Measurements from ENCODE around the gene DPF3.

The DPF3 gene

DNA sequence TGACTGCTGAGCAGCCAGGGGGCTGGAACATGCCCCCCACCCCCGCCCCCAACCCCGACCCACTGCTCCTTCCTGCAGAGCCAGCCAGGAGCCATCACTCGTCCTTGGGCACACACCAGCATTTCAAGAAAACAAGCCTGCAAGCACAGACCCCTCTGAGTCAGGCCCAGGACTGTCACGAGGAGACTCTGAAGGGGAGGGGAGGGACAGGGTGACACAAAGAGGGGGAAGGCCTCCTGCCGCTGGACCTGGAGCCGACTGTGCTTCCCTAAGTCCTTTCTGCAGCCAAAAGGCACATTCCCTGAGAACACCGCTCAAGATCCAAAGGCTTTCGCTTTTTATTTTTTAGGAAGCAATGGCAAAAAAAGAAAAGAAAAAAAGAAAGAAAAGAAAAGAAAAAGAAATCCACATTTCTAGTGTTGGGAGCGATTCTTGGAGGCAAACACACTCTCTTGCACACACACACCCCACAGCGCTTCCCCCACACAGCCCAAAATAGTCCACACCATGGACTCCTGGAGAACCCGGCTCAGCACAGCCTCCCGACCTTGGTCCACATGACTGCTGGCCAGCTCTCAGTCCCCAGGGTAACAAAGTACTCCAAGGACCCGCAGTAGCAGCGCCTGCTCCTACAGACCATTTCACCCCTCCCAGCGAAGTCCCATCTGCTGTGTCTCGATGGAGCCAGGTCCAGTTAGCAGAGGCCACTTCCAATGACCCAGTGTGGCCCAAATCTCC lies 101.7 kb downstream of the DPF3 start:
- DNase-seq: no peak

- no peak for DNase-seq
Observed at GRCh38 chr14:72790887-72791566, 102.9 kb downstream of the DPF3 start.

DNA sequence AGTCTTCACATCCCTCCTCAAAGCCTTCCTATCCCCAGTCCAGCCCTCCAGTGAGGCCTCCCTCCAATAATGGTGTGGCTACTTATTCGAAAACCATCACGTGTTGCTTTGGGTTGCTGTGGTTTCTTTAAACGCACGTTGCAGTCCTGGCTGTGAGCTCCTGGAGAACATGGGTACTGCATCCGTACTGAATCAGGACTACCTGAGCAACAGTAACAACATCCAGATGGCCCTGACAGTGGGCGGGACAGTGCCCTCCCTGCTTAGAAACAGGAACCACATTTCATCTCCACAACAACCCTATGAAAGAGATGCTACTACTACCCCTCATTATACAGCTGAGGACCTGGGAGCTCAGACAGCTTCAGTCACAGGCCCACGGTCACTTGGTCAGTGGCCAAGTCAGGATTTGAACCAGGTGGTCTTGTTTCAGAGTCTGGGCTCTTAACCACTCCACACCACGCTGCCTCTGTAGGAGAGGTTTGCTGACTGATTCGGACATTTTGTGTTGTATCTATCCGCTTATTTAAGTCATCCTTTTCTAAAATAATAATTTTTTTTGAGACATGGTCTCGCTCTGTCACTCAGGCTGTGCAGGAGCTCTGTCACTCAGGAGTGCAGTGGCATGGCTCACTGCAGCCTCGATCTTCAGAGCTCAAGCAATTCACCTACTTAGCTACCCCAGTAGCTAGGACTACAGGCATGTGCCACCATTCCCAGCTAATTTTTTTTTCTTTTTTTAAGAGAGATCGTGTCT lies 104.8 kb downstream of the DPF3 start:
- DNase-seq: no peak

- no peak for DNase-seq
Observed at GRCh38 chr14:72788255-72788654, 105.6 kb downstream of the DPF3 start.

- DNase-seq: no peak
Observed at GRCh38 chr14:72787841-72788240, 106.1 kb downstream of the DPF3 start.

DNA sequence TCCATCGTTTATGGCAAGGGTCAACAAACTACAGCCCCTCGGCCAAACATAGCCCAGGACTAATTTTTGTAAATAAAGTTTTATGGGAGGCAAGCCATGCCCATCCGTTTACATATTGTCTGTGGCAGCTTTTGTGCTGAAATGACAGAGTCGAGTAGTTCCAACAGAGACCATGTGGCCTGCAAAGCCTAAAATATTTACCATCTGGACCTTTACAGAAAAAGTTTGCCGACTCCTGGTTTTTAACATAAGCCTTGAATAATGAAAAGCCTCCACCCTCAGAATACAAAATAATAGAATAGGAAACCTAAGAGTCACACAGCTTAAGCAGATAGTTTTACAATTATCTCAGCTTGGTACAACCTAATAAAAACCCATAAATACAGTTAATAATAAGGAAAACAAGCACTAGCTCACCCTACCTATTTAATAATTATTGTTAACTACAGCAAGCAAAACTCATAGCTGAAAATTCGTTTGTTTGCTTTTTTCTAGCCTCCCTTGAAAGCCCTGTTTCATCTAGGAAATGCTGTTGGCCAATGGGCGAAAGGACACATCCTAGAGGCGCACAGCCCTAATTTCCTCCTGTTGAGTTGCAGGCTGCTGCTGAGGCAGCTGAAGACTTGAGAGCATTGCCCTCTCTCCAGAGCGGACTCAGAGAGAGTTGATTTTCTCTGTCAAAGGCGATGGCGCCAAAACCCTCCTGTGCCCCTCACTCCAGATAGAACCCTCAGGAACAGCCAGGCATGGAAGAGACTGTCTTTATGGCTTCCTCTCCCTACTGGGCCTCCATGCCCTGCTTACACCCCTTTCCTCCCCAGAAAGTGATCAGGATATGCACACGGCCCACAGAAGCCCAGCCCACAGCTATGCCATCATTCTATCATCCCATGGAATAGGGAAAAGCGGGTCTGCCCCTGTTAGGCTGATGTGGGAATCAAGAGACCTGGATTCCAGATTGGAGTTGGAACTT lies 107.2 kb downstream of the DPF3 start:
- DNase-seq: no peak

DNA sequence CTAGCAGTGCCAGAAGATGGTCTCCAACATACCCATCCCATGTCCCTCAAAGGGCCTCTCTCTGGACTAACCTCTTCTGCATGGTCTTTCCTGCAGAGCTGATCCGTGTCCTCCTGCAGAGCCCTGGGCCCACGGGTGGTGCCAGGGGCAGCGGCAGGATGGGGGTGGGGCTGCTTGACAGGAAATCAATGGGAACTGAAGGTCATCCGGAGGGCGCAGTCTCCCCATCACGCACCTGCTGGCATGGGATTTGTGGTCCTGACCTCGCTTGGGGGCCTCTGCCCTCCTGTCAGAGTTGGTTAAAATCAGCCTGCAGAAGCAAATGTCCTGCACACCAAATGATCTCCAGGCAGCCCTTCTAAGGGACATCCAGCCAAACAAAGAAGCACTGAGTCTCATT lies 110.2 kb downstream of the DPF3 start:
- no peak for DNase-seq

DNA sequence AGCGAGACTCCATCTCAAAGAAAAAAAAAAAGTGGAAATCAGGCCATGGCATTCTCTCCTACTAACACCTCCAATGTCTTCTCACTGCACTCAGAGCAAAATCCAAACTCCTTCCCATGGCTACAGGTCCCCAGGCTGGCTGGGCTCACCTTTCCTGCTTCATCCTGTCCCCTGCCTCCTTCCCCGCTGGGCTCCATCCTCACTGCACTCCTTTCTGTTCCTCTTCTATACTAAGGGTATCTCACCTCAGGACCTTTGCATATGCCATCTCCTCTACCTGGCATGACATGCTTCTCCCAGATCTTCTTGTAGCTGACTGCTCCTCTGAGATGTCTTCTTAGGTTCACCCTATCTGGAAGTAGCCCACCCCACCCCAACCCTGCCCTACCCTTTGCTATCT lies 111.1 kb downstream of the DPF3 start:
- DNase-seq: no peak

DNA sequence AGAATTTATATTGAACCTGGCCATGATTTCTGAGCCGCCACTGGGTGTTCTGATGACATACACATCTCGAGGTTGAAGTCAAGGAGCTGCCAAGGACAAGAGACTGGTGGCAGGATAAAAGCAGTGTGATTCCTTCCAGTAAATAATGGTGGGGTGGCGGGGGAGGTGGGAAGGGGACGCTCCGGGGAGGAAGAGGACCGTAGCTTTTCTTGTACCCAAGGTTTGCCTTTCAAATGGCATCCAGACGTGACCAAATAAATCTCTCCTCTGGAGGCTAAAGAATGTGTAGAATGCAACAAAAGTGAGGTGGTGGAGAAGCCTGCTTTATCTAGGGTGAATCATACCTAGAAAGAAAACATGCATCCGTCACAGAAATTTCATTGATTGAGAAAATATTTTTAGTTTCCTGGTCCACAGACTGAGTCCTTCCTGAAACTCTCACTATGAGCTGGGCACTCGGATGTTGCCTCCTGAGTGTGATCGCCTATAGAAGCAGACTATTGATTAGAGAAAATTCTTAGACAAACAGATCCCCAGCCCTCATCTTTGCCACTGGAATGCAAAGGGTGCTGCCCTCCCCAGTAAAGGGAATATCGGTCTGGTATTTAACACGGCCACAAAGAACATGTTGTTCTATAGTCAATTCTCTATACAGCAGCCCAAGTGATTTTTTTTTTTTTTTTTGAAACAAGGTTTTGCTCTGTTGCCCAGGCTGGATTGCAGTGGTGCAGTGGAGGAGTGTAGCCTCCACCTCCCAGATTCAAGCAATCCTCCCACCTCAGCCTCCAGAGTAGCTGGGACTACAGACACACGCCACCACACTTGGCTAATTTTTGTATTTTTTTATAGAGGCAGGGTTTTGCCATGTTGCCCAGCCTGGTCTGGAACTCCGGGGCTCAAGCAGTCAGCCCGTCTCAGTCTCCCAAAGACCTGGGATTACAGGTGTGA lies 112.1 kb downstream of the DPF3 start:
- DNase-seq: no peak

DNA sequence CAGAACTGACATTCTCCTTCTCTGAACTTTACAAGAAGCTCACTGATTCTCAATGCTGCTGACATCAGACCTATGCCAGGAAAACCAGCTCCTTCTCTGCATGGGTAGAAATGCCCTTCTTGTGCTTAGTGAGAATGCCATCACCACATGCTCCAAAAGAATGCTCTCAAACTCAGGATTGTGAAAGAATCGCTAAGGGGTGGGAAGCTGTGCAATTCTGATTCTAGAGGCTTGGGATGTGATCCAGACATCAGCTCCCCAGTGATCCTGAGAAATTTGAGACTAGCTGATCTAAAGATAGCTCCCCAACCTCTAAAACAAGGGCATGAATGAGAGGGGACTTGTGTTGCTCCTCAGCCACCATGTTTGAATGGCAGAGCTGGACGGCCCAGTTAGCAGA lies 113.2 kb downstream of the DPF3 start:
- no peak for DNase-seq

- no peak for DNase-seq
Observed at GRCh38 chr14:72779679-72780078, 114.2 kb downstream of the DPF3 start.

GRCh38 chr14:72777636-72778035 lies 116.3 kb downstream of the DPF3 start:
- no peak for DNase-seq

DNA sequence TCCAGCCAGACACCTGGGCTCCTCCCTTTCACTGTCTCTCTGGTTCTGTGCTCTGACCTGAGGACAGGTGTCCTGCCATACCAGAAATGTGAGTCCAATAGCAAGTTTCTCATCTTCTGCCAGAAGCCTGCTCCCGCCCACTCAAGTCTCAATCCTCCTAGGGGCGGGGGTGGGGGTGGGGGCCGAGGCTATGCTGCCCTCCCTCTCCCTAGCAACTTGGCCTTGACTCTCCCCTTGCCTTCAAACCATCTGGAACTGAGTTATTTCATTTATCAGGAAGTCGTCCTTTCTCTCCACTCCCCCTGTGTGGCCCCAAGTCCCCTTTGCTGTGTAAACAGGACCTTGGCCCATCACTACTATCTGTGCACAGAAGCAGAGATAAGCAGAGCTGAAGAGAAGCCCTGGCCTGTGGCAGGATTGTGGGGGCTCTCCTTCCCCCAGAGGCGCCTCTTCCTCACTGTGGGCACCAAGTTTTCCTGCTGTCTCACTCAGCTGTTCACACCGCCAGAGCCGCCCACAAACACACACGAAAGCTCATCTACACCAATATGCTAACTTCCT lies 117.1 kb downstream of the DPF3 start:
- DNase-seq: no peak

- DNase-seq: no peak
Observed at GRCh38 chr14:72775923-72776554, 117.9 kb downstream of the DPF3 start.

DNA sequence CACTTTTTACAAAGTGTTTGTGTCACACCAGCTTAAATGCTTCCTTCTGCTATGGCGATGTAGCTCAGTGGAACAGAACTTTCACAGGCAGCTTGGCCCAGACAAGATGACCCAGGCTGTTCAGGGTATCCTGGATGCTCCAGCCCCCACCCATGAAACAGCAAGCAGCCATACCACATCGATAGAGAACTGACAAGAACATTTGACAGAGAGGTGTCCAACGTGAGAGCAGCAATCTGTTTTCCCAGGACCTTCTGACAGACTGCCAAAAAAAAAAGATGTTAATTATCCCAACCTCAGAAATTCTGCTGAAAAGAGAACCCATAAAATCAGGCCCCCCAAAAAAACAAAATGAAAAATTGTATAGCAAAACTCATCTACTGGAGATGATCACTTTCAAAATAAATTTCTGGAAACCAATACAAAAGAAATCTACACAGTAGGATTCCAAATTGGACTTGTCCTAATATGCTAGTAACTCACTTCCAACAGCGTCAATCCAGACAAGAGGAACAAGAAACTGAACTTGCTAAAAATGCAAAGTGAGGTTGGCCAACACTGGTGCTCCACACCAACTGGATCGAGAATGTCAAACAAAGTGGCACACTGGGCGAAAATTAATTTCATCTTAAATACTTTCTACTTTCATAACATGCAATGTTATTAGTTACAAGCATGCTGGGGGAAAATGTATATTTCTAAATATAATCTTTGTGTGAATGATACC lies 118.8 kb downstream of the DPF3 start:
- no peak for DNase-seq

DNA sequence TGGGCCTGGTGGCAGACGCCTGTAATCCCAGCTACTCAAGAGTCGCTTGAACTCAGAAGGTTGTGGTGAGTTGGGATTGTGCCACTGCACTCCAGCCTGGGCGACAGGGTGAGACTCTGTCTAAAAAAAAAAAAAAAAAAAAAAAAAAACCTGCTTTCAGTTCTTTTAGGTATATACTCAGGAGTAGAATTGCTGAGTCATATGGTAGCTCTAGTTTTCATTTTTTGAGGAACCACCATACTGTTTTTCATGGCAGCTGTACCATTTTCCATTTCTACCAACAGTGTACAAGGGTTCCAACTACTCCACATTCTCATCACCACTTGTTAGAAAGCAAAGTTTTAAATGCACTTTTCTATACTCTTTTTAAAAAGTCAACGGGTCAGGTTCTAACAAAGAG lies 119.8 kb downstream of the DPF3 start:
- DNase-seq: no peak

DNA sequence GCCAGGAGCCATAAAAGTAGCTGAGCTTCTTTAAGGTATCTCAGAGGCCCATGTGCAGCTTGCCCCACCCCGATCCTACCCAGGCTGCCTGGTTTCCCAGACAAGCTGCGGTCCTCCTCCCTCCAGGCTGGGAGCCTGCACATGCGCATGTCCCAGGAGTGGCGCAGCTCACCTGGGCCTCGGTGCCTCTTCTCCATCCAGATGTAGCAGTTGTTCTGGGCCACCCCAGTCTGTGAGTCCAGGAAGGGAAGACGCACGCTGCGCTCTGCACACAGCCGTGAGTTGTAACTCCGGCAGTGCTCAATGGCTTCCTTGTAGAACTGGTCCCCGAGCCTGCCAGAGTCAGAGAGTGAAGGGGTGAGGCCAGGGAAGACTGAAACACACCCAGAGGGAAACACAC lies 122.3 kb downstream of the DPF3 start:
- no peak for DNase-seq

DNA sequence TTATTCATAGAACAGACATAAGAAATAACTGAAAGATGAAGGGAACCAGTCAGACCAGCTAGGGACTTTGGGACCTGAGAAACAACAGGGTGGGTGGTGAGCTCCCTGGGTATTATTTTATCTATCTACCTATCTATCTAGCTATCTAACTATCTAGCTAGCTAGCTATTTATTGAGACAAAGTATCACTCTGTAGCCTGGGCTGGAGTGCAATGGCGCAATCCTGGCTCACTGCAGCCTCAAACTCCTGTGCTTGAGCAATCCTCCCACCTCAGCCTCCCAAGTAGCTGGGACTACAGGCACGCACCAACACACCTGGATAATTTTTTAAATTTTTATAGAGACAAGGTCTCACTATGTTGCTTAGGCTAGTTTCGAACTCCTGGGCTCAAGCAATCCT lies 127.6 kb downstream of the DPF3 start:
- no peak for DNase-seq

DNA sequence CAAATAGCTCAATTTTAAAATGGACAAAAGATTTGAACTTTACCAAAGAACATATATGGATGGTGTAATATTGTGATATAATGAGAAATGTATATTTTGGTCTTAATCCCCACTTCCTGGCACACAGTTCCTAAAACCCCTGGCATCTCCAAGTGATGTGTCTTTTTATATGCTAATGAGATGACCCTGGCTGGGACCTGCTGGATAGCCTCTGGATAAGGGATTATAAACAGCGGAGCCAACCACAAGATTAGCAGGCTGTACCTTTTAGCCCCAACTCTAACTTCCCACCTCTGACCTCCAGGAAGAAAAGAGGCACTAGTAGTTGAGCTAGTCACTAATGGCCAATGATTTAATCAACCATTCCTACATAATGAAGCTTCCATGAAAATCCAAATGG lies 130.0 kb downstream of the DPF3 start:
- no peak for DNase-seq

DNA sequence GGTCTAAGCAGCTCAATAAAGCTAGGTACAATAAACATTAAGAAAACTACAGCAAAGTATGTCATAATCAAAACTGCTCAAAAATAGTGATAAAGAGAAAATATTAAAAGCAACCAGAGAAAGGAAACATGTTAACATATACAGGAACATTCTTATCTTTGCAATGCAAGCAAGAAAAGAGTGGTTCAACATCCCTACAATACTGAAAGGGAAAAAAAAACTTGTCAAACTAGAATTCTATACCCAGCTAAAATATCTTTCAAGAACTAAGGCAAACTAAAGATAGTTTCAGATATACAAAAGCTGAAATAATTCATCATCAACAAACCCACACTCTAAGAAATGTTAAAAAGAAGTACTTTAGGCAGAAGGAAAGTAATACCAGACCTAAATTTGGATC lies 134.2 kb downstream of the DPF3 start:
- no peak for DNase-seq

Measured in right hindlimb (tissue), 1 donor.